Tibial nerve (tissue), 4 donors: Measurements from ENCODE around the gene LTBP1. TPM values are rescaled to one million over a fixed set of nuclear protein-coding genes. Genes with fewer than 3 reads are reported as not detected.

Source experiments
- DNase-seq, 2 donors: peaks; one replicate each; pipeline ENCODE4 v3.0.0-alpha.2; 2019; ENCODE audit warnings: low spot score in 2 of 2
- H3K27ac ChIP-seq, 4 donors: fragments of 200-600 bp; sonication (generic) in 3 of 4; one replicate each; pipeline ENCODE4 v1.5.1; 2017 to 2019; ENCODE audit warnings: mild to moderate bottlenecking in 1 of 4
- H3K27me3 ChIP-seq, 2 donors: fragments of 200-600 bp; sonication (generic) in 1 of 2; one replicate each; pipeline versions ENCODE4 v1.5.1 to v1.6.0; 2017 to 2019
- H3K36me3 ChIP-seq, 3 donors: fragments of 200-600 bp; sonication (generic); one replicate each; pipeline ENCODE4 v1.5.1; 2018 to 2019
- H3K4me1 ChIP-seq, 4 donors: fragments of 200-600 bp; sonication (generic) in 3 of 4; one replicate each; pipeline ENCODE4 v1.5.1; 2017 to 2019
- H3K4me3 ChIP-seq, 4 donors: fragments of 200-600 bp; sonication (generic) in 3 of 4; one replicate each; pipeline ENCODE4 v1.5.1; 2017 to 2019; ENCODE audit warnings: mild to moderate bottlenecking in 1 of 4, moderate library complexity in 1 of 4
- H3K9me3 ChIP-seq, 4 donors: fragments of 200-600 bp; sonication (generic) in 3 of 4; one replicate each; pipeline ENCODE4 v1.5.1; 2017 to 2019
- CTCF ChIP-seq, 5 experiments: fragments of 200-600 bp in 3 of 5; fragments of 450-650 bp in 2 of 5; sonication (generic) in 3 of 5; IDR thresholded peaks; one replicate each; pipeline ENCODE4 v1.5.1; 2016 to 2019; ENCODE audit warnings: antibody characterized with exemption in 5 of 5, mild to moderate bottlenecking in 3 of 5, moderate library complexity in 2 of 5
- EP300 ChIP-seq, 2 donors: sonication (generic); formaldehyde crosslinking; IDR thresholded peaks; one replicate each; pipeline ENCODE4 v1.6.1; 2017; ENCODE audit warnings: antibody characterized with exemption in 2 of 2, mild to moderate bottlenecking in 1 of 2
- POLR2A ChIP-seq, 2 donors: fragments of 450-650 bp; IDR thresholded peaks; one replicate each; pipeline ENCODE4 v1.6.1; 2017; ENCODE audit warnings: antibody characterized with exemption in 2 of 2, mild to moderate bottlenecking in 2 of 2, moderate library complexity in 2 of 2
- WGBS, 2 donors: methylation state at CpG; one replicate each; pipeline ENCODE4 v1.1.5; 2018; 5-methylcytosine and 5-hydroxymethylcytosine counted together
- total RNA-seq, 4 donors: library from RNA; depleted of rRNA; stranded (reverse); fragments of >200 nt; gene quantifications; one replicate each; pipeline ENCODE4 v1.1.0, GENCODE V29; 2016

Gene LTBP1
- total RNA-seq, 4 donors from 2014 or later = 29.4 to 89.8 (median 50.6) TPM

GRCh38 chr2:33038799-33039198, 92.0 kb downstream of the LTBP1 start:
- TF ChIP-seq POLR2A (IDR thresholded peaks at IDR 0.05) = no peak
- TF ChIP-seq EP300 (IDR thresholded peaks at IDR 0.05) = no peak
- no peak for TF ChIP-seq CTCF (IDR thresholded peaks at IDR 0.05)
- H3K27me3 ChIP-seq = no peaks in the 10 kb centered on the region
- H3K4me3 ChIP-seq = no peak overlapping the region
- peaks cover 0 to 17% (median 0%) of the 10 kb centered on the region in 4 donors for H3K4me1 ChIP-seq
- no peak for DNase-seq
- H3K27ac ChIP-seq = no peak overlapping the region
- H3K36me3 ChIP-seq = no peaks in the 10 kb centered on the region
- 92 to 94% methylated on average over 4 of the region's 4 CpGs for WGBS, 2 donors
- no peaks in the 10 kb centered on the region for H3K9me3 ChIP-seq

GRCh38 chr2:33040541-33040940, 93.8 kb downstream of the LTBP1 start:
- no peak overlapping the region for H3K27ac ChIP-seq
- H3K4me3 ChIP-seq = no peak overlapping the region
- H3K27me3 ChIP-seq = no peaks in the 10 kb centered on the region
- H3K9me3 ChIP-seq = no peaks in the 10 kb centered on the region
- TF ChIP-seq POLR2A (IDR thresholded peaks at IDR 0.05) (no peak), EP300 (IDR thresholded peaks at IDR 0.05) (no peak), CTCF (IDR thresholded peaks at IDR 0.05) (no peak)
- DNase-seq = no peak
- 91 to 94% methylated on average over 4 of the region's 4 CpGs for WGBS, 2 donors
- H3K36me3 ChIP-seq = no peaks in the 10 kb centered on the region
- no peaks in the 10 kb centered on the region for H3K4me1 ChIP-seq

- DNase-seq = no peak
- WGBS, 2 donors = 60 to 63% methylated on average over 1 of the region's 1 CpG
- Histone ChIP-seq H3K36me3 (no peaks in the 10 kb centered on the region), H3K4me3 (no peak overlapping the region), H3K27ac (no peak overlapping the region), H3K4me1 (no peaks in the 10 kb centered on the region), H3K27me3 (no peaks in the 10 kb centered on the region), H3K9me3 (no peaks in the 10 kb centered on the region)
- no peak for TF ChIP-seq CTCF (IDR thresholded peaks at IDR 0.05)
These were observed 95.5 kb downstream of the LTBP1 start for GRCh38 chr2:33042265-33042664.

DNA sequence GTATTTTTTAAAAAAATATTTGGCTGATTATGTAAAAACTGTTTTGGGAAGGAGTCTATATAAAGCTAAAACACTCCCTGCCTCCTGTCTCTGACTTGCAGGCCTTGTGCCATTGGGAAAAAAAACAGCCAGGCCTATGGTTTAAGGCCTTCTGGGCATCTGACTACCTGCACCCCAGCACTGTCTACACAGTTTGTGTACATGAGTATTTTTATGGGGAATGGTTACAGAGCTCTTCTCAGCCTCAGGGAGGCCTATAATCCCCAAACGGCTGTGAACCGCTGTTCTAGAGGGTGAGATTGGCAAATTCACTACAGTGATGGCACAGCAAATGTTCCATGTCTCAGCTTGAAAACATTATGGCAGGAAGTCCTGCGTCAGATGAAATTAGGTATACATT, 96.1 kb downstream of the LTBP1 start:
- Histone ChIP-seq H3K4me1 (no peaks in the 10 kb centered on the region), H3K4me3 (no peak overlapping the region), H3K27ac (no peak overlapping the region), H3K9me3 (no peaks in the 10 kb centered on the region), H3K27me3 (no peaks in the 10 kb centered on the region), H3K36me3 (no peaks in the 10 kb centered on the region)
- 84 to 91% methylated on average over 3 of the region's 3 CpGs for WGBS, 2 donors
- no peak for DNase-seq
- TF ChIP-seq EP300 (IDR thresholded peaks at IDR 0.05) (no peak), CTCF (IDR thresholded peaks at IDR 0.05) (no peak), POLR2A (IDR thresholded peaks at IDR 0.05) (no peak)

DNA sequence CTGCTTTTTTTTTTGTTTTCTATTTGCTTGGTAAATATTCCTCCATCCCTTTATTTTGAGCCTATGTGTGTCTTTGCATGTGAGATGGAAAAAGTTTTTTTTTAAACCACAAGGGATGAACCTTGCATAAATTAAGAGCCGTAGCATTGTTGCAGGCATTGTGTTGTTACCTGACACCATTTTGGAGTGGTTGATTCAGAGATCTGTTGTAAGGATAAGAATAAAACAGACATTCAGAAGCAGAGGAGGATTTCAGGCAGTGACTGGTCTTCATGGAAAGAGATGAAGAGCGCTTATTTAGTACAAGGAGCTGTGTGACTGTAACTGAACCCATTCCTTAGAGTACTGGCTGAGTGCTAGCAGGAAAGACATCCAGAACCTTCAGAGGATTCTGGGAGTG, 101.2 kb downstream of the LTBP1 start:
- TF ChIP-seq POLR2A (IDR thresholded peaks at IDR 0.05) (no peak), EP300 (IDR thresholded peaks at IDR 0.05) (no peak), CTCF (IDR thresholded peaks at IDR 0.05) (no peak)
- H3K9me3 ChIP-seq = no peaks in the 10 kb centered on the region
- no peaks in the 10 kb centered on the region for H3K27me3 ChIP-seq
- no peak for DNase-seq
- no peaks in the 10 kb centered on the region for H3K36me3 ChIP-seq
- H3K4me3 ChIP-seq = no peak overlapping the region
- 28 to 39% methylated on average over 2 of the region's 2 CpGs for WGBS, 2 donors
- peaks cover 0 to 4% (median 0%) of the 10 kb centered on the region in 4 donors for H3K4me1 ChIP-seq
- no peak overlapping the region for H3K27ac ChIP-seq
